OCI-LY1 (cell line): ENCODE data around the gene SOBP.

Experiments
- EZH2 ChIP-seq: fragments of 200-600 bp; sonication (generic), shearing (Covaris generic); IDR thresholded peaks from 2 replicates; pipeline ENCODE4 v1.8.0; 2017; ENCODE audit warnings: borderline replicate concordance, mixed run types, mild to moderate bottlenecking, antibody characterized with exemption, low read length, moderate library complexity, mixed read lengths
- TF ChIP-seq, protein P1 (sequence below): fragments of 200-600 bp; sonication (generic), shearing (Covaris generic); IDR thresholded peaks from 2 replicates; pipeline ENCODE4 v1.5.1; 2017; ENCODE audit warnings: mild to moderate bottlenecking, antibody characterized with exemption, low read length, moderate library complexity, mixed read lengths

DNA sequence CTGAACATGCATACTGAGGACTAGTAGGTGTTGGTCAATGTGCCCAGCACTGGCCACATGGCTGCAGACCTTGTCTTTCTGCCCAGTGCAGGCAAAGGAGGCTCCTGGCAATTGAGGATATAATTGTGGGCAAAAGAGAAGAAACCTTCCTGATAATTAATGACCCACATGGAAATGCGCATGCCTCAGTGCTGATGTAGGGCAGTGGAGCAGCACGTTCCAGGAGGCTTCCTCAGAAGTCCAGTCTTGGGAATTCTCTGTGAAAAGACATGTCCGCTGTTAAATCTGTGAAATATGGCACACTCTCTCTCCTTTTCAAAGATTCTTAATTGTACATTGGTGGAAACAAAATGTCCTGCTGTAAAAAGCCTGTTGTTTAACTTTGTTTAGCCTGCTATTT is 34.7 kb downstream of the SOBP start:
- TF ChIP-seq, protein P1, sequence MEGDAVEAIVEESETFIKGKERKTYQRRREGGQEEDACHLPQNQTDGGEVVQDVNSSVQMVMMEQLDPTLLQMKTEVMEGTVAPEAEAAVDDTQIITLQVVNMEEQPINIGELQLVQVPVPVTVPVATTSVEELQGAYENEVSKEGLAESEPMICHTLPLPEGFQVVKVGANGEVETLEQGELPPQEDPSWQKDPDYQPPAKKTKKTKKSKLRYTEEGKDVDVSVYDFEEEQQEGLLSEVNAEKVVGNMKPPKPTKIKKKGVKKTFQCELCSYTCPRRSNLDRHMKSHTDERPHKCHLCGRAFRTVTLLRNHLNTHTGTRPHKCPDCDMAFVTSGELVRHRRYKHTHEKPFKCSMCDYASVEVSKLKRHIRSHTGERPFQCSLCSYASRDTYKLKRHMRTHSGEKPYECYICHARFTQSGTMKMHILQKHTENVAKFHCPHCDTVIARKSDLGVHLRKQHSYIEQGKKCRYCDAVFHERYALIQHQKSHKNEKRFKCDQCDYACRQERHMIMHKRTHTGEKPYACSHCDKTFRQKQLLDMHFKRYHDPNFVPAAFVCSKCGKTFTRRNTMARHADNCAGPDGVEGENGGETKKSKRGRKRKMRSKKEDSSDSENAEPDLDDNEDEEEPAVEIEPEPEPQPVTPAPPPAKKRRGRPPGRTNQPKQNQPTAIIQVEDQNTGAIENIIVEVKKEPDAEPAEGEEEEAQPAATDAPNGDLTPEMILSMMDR, result no peak
- TF ChIP-seq EZH2, result no peak
